GM10266 (cell line): ENCODE data around the gene CNTNAP1.

Experiments
- DNase-seq: peaks from one replicate; pipeline ENCODE4 v3.0.0; 2012; ENCODE audit errors: extremely low spot score
- CTCF ChIP-seq: IDR thresholded peaks from 2 replicates; pipeline ENCODE4 v1.5.1; 2012; ENCODE audit warnings: mild to moderate bottlenecking, low read depth; ENCODE audit not compliant: control insufficient read depth, insufficient read depth; ENCODE audit errors: missing control alignments

CNTNAP1 gene

GRCh38 chr17:42677921-42678781, 4.2 kb upstream of the CNTNAP1 start:
- TF ChIP-seq CTCF: no peak
- peak; percentile 95 for DNase-seq

- no peak for TF ChIP-seq CTCF
- peak; percentile 69 for DNase-seq
These were observed 3.3 kb upstream of the CNTNAP1 start for GRCh38 chr17:42678951-42679491.

GRCh38 chr17:42679492-42680330, 2.6 kb upstream of the CNTNAP1 start:
- TF ChIP-seq CTCF: peak; percentile 95
- DNase-seq: peak; percentile 85

- TF ChIP-seq CTCF: no peak
- peak; percentile 66 for DNase-seq
These were observed 2.0 kb upstream of the CNTNAP1 start for GRCh38 chr17:42680331-42680808.

- peak; percentile 58 for DNase-seq
These were observed 532 bp downstream of the CNTNAP1 start for GRCh38 chr17:42682722-42683403.

More at GRCh38 chr17:42682722-42683403, 532 bp downstream of the CNTNAP1 start:
- no peak for TF ChIP-seq CTCF
